Measurements from ENCODE around the gene DYDC2. TPM values are rescaled to one million over a fixed set of nuclear protein-coding genes. Genes with fewer than 3 reads are reported as not detected.

Gene DYDC2
- total and polyA plus RNA-seq, 2 of the 4 experiments (the other 2 are of a cell fraction), result not detected

DNA sequence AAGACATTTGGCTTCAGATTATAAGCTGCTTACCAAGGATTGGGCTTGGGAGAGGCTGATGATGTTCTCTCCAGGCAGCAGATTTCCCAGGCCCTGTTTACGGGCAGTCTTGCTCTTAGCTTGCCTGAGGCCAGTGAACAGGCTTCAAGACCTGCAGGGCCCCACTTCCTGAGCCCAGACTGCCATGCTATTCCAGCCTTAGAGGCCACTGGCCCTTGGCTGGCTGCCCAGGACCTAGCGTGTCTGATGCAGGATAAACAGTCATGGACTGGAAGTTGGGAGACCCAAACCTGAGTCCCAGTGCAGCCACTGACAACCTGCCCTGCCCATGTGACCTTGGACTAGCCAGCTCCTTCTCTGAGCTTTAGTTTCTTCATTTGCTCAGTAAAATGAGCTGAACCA lies 54.7 kb downstream of the DYDC2 start:
- no peak for ATAC-seq (ENCODE audit: low read depth)
- Histone ChIP-seq H2BK20ac (ENCODE audit: low read depth, low read length) (no peak overlapping the region), H3K4me3 (ENCODE audit: insufficient read depth, low read depth, low read length) (no peak overlapping the region), H3K4ac (ENCODE audit: low read depth, low read length) (no peak overlapping the region), H3K36me3 (ENCODE audit: control insufficient read depth, insufficient read depth, low read length) (no peaks in the 10 kb centered on the region), H3K18ac (ENCODE audit: low read depth, low read length) (no peak overlapping the region), H4K20me1 (ENCODE audit: insufficient read depth, low read length) (no peaks in the 10 kb centered on the region), H2BK15ac (ENCODE audit: low read depth, low read length) (no peak overlapping the region), H3K27ac (ENCODE audit: insufficient read depth, low read length) (no peak overlapping the region), H3K9me1 (ENCODE audit: insufficient read depth, low read length) (peaks cover 3% of the 10 kb centered on the region; the same call in 1 of the 2 replicates), H3K4me2 (ENCODE audit: low read depth, low read length) (no peak overlapping the region), H4K8ac (ENCODE audit: low read depth in 2 of 2, low read length in 2 of 2) (no peak overlapping the region), H3K9me3 (ENCODE audit: control insufficient read depth, insufficient read depth, low read length) (no peaks in the 10 kb centered on the region), H4K91ac (ENCODE audit: insufficient read depth, low read depth, low read length) (no peak overlapping the region), H3K9ac (ENCODE audit: low read depth, low read length) (no peak overlapping the region), H3K23ac (ENCODE audit: low read depth, low read length) (no peak overlapping the region), H3K27me3 (ENCODE audit: control insufficient read depth, insufficient read depth, low read length) (peaks cover 18% of the 10 kb centered on the region), H3K14ac (replicated peaks; ENCODE audit: low read depth, low read length) (no peak overlapping the region), H3K79me1 (ENCODE audit: low read depth in 1 of 2, low read length in 2 of 2) (no peaks in the 10 kb centered on the region), H2BK5ac (ENCODE audit: low read depth, low read length, poor library complexity, severe bottlenecking) (no peak overlapping the region), H4K5ac (ENCODE audit: low read depth, low read length) (no peak overlapping the region), H3K4me1 (ENCODE audit: control insufficient read depth, insufficient read depth, low read length) (peaks cover 3% of the 10 kb centered on the region; the same call in 1 of the 2 replicates), H2BK120ac (ENCODE audit: low read depth, low read length) (no peak overlapping the region), H2AK9ac (replicated peaks; ENCODE audit: low read depth, low read length, poor library complexity) (no peak overlapping the region), H2AK5ac (ENCODE audit: low read depth, low read length) (no peak overlapping the region), H2AFZ (replicated peaks; ENCODE audit: low read length, poor library complexity) (no peak overlapping the region), H3K56ac (ENCODE audit: extremely low read depth, insufficient read depth, low read length) (no peak overlapping the region)
- ChIA-PET POLR2A (ENCODE audit: unreplicated experiment) (no interaction called here), CTCF (interaction anchor here (1.4 kb wide), 1 partner anchor 95 kb away, joined by 3 read pairs; no protein-coding TSS in a partner anchor)
- WGBS, 2 experiments (ENCODE audit: extremely low coverage in 2 of 2, insufficient read length in 1 of 2), result 86% methylated on average over 1 of the region's 2 CpGs; no CpG with 5 or more reads in 1 of the 2 experiments
- in situ Hi-C loops (cut with MboI; ENCODE audit: low sequenced_read_pairs) (no loop called here), intact Hi-C loops (cut with micrococcal nuclease) (no loop called here), dilution Hi-C loops (cut with HindIII; ENCODE audit: low sequenced_read_pairs, unreplicated experiment) (no loop called here)
- DNase-seq, result no peak
- TF ChIP-seq POLR2A (IDR thresholded peaks at IDR 0.05; ENCODE audit: low read depth, low read length), result no peak
- TF ChIP-seq, protein P1, sequence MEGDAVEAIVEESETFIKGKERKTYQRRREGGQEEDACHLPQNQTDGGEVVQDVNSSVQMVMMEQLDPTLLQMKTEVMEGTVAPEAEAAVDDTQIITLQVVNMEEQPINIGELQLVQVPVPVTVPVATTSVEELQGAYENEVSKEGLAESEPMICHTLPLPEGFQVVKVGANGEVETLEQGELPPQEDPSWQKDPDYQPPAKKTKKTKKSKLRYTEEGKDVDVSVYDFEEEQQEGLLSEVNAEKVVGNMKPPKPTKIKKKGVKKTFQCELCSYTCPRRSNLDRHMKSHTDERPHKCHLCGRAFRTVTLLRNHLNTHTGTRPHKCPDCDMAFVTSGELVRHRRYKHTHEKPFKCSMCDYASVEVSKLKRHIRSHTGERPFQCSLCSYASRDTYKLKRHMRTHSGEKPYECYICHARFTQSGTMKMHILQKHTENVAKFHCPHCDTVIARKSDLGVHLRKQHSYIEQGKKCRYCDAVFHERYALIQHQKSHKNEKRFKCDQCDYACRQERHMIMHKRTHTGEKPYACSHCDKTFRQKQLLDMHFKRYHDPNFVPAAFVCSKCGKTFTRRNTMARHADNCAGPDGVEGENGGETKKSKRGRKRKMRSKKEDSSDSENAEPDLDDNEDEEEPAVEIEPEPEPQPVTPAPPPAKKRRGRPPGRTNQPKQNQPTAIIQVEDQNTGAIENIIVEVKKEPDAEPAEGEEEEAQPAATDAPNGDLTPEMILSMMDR (conservative IDR thresholded peaks at IDR 0.05; ENCODE audit: low read depth, low read length), result no peak
- no peak for TF ChIP-seq BHLHE40 (IDR thresholded peaks at IDR 0.05; ENCODE audit: low read depth, low read length)
- no peak for TF ChIP-seq NFE2L2 (IDR thresholded peaks at IDR 0.05; ENCODE audit: low read depth, low read length)
- TF ChIP-seq CEBPB (IDR thresholded peaks at IDR 0.05; ENCODE audit: low read depth, low read length), result no peak
- no peak for TF ChIP-seq MAFK (IDR thresholded peaks at IDR 0.05; ENCODE audit: low read depth, low read length)
- TF ChIP-seq CHD1 (IDR thresholded peaks at IDR 0.05; ENCODE audit: low read depth, low read length), result no peak
- TF ChIP-seq SMC3 (IDR thresholded peaks at IDR 0.05; ENCODE audit: low read depth, low read length), result no peak
- no peak for TF ChIP-seq RCOR1 (IDR thresholded peaks at IDR 0.05; ENCODE audit: insufficient replicate concordance, low read length)
- no peak for TF ChIP-seq MAZ (IDR thresholded peaks at IDR 0.05; ENCODE audit: borderline replicate concordance, low read depth, low read length)
- TF ChIP-seq RAD21 (IDR thresholded peaks at IDR 0.05; ENCODE audit: low read length), result no peak
- TF ChIP-seq RFX5 (IDR thresholded peaks at IDR 0.05; ENCODE audit: low read depth, low read length), result no peak
- no TSS peak for BruUV-seq (replicated peaks)
